GM19463 (cell line): Measurements from ENCODE around the gene ADPRHL1.

Experiments
- ATAC-seq: cut with Tn5 transposase; IDR thresholded peaks from one replicate; pipeline ENCODE4 v1.9.1; 2021; ENCODE audit warnings: mild to moderate bottlenecking, moderate library complexity; ENCODE audit not compliant: unreplicated experiment

The ADPRHL1 gene

GRCh38 chr13:113417836-113418721 is 35.2 kb downstream of the ADPRHL1 start:
- ATAC-seq = no peak

GRCh38 chr13:113417008-113417751 is 36.1 kb downstream of the ADPRHL1 start:
- no peak for ATAC-seq

- ATAC-seq = no peak
These were observed 37.5 kb downstream of the ADPRHL1 start for GRCh38 chr13:113415825-113416224.

GRCh38 chr13:113415032-113415431 is 38.3 kb downstream of the ADPRHL1 start:
- ATAC-seq = no peak

GRCh38 chr13:113414335-113414734 is 39.0 kb downstream of the ADPRHL1 start:
- ATAC-seq = no peak

GRCh38 chr13:113413898-113414282 is 39.4 kb downstream of the ADPRHL1 start:
- ATAC-seq = no peak

GRCh38 chr13:113413178-113413897 is 40.0 kb downstream of the ADPRHL1 start:
- no peak for ATAC-seq

- no peak for ATAC-seq
These were observed 40.8 kb downstream of the ADPRHL1 start for GRCh38 chr13:113412440-113412839.

- ATAC-seq = no peak
These were observed 41.9 kb downstream of the ADPRHL1 start for GRCh38 chr13:113411216-113412023.

- no peak for ATAC-seq
These were observed 42.7 kb downstream of the ADPRHL1 start for GRCh38 chr13:113410472-113411201.

GRCh38 chr13:113408562-113408961 is 44.7 kb downstream of the ADPRHL1 start:
- no peak for ATAC-seq

- no peak for ATAC-seq
These were observed 45.5 kb downstream of the ADPRHL1 start for GRCh38 chr13:113407531-113408393.

GRCh38 chr13:113407103-113407530 is 46.2 kb downstream of the ADPRHL1 start:
- no peak for ATAC-seq

GRCh38 chr13:113406321-113407102 is 46.8 kb downstream of the ADPRHL1 start:
- no peak for ATAC-seq

- ATAC-seq = no peak
These were observed 47.6 kb downstream of the ADPRHL1 start for GRCh38 chr13:113405481-113406300.

GRCh38 chr13:113404723-113405471 is 48.4 kb downstream of the ADPRHL1 start:
- ATAC-seq = no peak

- no peak for ATAC-seq
These were observed 48.9 kb downstream of the ADPRHL1 start for GRCh38 chr13:113404366-113404722.
